Breast epithelium (tissue), 3 donors: ENCODE data around the gene USP8.

Experiments used
- CTCF ChIP-seq, 3 donors: fragments of 450-650 bp; IDR thresholded peaks; one replicate each; pipeline ENCODE4 v1.5.1; 2016 to 2017; ENCODE audit warnings: antibody characterized with exemption in 3 of 3, mild to moderate bottlenecking in 3 of 3, moderate library complexity in 3 of 3
- POLR2A ChIP-seq: fragments of 450-650 bp; IDR thresholded peaks from one replicate; pipeline ENCODE4 v1.6.1; 2016; ENCODE audit warnings: antibody characterized with exemption, mild to moderate bottlenecking, moderate library complexity
- POLR2AphosphoS5 ChIP-seq, 3 donors: sonication (generic); formaldehyde crosslinking; IDR thresholded peaks; one replicate each; pipeline ENCODE4 v1.6.1; 2017; ENCODE audit warnings: antibody characterized with exemption in 3 of 3

- no peak for TF ChIP-seq POLR2AphosphoS5 (IDR thresholded peaks at IDR 0.05)
- no peak for TF ChIP-seq POLR2A
- no peak for TF ChIP-seq CTCF (IDR thresholded peaks at IDR 0.05)
These were observed 34.3 kb downstream of the USP8 start for GRCh38 chr15:50458348-50459112.
